OCI-M1 (cell line): ENCODE data around the gene PHF12.
"Not testable (repeated sequence)": the region's sequence is repeated elsewhere in the genome, so short reads cannot be mapped to it uniquely, and the experiment has no call there.

Source experiments
- DNase-seq: peaks from one replicate; lab custom pipeline; 2025; lab: John Stamatoyannopoulos, UW

Gene PHF12

GRCh38 chr17:28929787-28930186, 21.5 kb downstream of the PHF12 start:
- no peak for DNase-seq

DNA sequence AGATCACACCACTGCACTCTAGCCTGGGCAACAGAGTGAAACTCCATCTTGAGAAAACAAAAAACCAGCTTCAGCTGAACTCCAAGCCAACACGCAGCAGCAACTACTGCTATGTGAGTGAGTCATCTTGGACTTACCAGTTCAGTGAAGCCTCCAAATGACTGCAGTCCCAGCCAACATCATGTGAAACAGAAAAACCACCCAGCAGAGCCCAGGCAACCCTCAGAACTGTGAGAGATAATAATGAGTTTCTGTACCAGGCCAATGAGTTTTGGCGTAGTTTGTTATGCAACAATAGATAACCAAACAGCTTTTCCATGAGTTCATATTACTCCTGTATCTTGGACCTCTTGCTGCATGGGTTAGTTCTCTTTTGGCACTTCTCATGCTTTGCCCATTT, 23.3 kb downstream of the PHF12 start:
- peak; percentile 33 for DNase-seq

DNA sequence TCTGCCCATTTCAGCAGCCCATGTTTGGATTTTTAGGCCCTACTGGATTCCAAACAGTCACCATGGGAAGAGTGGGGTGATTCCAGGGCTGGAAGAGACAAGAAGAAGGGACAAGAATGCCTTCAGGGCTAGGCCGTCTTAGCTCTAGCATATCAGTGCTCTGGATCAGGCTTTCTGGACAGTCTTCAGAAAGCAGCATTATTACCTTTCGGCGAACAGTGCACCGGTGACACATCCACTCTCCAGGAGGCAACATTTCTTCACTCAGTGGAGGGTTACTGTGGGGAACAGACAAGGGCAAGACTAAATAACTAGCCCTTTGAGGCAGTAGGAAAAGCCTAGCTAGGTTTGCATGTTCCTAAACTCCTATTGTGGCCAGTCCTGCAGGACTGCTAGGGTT, 24.5 kb downstream of the PHF12 start:
- DNase-seq = no peak

- no peak for DNase-seq
Measured at GRCh38 chr17:28926366-28926765, 25.0 kb downstream of the PHF12 start.

DNA sequence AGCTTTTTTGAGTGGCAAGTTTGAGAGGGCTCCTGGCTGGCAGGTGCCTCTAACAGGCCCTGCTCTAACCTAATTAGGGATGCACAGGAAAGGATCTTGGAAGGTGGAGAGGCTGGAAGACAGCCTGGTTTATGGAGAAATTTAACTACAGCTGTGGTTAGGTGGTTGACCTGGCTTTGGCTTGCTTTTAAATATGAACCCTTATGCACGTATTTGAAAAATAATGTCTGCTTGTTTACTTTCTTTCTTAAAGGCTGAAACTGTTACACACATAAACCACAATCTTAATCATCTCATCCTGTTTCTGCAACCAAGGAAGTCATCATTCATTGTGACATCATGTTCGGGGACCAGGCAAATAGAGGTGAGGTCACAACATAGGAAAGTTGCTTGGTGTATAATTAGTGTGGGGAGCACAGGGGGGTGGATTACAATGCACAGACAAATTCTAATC, 25.4 kb downstream of the PHF12 start:
- peak; percentile 64 for DNase-seq

GRCh38 chr17:28920201-28920600, 31.1 kb downstream of the PHF12 start:
- DNase-seq = no peak

- DNase-seq = no peak
Measured at GRCh38 chr17:28918295-28918694, 33.0 kb downstream of the PHF12 start.

DNA sequence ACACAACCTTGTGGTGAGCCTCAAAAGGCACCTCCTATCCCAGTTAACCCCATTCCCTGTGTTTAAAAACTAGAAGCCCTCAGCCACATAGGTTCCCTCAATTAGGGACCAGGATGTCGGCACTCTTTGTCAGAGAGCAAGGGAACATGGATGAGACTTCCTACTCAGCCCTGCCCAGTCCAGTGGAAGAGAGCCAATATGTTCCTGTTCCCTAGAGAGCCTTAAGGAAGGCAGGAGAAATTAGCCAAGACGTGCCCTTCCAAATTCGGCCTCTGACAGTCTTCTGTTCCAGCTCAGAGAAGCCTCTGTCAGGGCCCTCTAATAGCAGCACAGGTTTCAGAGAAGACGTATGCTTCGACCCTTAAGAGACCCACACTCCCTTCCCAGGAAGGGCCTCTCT, 33.9 kb downstream of the PHF12 start:
- DNase-seq = no peak

GRCh38 chr17:28917029-28917428, 34.3 kb downstream of the PHF12 start:
- no peak for DNase-seq

DNA sequence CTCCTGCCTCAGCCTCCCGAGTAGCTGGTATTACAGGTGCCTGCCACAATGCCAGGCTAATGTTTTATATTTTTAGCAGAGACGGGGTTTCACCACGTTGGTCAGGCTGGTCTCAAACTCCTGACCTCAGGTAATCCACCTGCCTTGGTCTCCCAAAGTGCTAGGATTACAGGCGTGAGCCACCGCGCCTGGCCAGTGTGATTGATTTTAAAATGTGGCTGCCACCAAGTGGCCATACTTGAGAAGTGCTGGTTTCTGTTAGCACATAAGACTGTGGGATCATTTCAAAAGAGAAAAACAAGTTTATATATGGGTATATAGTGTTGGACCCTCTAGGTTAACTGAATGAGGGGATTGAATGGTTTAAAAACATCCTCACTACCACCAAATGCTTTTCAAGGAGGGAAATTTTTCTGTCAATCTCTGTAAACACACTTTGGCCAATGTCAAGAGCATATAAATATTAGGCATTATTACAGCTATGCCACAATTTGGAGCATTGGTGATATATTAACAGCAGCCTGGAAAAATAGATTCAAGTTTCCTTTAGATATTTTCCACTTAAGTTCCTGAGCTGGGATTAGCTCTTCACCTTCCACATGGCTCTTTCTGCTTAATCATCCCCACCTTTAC, 34.9 kb downstream of the PHF12 start:
- peak; percentile 69 for DNase-seq

- no peak for DNase-seq
Measured at GRCh38 chr17:28912938-28913333, 38.4 kb downstream of the PHF12 start.

GRCh38 chr17:28912281-28912937, 38.9 kb downstream of the PHF12 start:
- peak; percentile 92 for DNase-seq

DNA sequence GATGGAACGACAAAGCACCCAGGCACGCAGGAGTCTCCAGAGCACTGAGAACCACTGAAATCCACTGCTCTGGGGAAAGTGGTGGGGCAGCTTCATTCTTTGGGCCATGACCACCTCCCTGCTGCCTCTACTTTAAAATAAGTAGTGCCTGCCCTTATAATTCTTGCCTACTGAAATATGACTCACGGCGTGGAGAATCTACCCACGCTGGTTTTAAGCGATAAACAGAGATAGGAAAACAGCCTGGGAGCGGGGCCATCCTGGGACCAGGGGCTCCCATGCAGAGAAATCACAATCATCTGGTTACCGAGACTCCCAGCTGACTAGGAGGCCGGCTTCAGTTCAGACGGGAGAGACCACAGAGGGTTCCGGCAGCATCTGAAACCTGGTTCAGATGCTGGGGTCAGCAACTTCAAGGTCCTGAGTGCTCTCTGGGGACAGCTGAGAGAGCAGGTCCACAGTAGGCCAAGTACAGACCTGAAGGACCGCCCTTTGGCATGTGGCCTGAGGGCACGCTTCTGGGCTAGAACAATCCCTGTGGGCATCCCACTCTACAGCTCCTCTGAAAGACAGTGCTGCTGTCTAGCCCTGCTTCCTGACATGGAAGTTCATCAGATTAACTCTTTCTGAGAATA, 39.8 kb downstream of the PHF12 start:
- DNase-seq = no peak

- no peak for DNase-seq
Measured at GRCh38 chr17:28910534-28910933, 40.8 kb downstream of the PHF12 start.

- DNase-seq = no peak
Measured at GRCh38 chr17:28908640-28909167, 42.6 kb downstream of the PHF12 start.

GRCh38 chr17:28907709-28908475, 43.4 kb downstream of the PHF12 start:
- peak; percentile 83 for DNase-seq

DNA sequence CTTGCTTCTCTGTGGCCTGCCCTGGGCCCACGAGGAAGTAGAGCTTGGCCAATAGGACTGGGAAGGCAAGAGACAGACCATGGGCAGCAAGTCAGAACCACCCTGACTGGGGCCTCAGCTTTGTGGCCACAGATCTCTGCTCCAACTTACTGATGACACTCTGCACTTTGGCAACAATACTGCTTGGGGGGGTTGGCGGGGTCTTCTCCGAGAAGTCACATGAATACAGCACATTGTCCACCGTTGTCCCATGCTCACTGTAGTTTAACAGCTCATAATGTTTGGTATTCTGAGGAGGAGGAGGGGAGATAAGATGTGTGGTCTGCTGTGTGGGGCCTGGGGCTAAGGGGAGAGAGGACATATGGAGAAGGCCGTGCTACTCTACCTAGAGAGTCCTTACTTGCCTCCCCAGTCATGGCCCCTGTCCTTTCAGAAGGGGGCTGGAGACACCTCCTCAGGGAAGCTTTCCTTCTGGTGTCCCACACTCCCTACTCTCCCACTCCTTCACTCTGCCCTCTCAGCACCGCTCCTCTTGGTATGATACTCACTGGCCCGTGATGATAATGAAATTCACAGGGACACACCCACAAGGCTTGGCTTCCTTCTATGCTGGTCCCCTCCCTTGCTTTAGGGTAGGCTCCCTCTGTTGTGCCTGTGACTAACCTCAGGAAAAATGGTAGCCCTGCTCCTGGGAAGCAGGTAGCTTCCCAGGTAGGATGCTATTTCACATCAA, 44.4 kb downstream of the PHF12 start:
- peak; percentile 94 for DNase-seq

GRCh38 chr17:28906276-28906675, 45.0 kb downstream of the PHF12 start:
- no peak for DNase-seq

- DNase-seq = peak; percentile 42
Measured at GRCh38 chr17:28904800-28905199, 46.5 kb downstream of the PHF12 start.

DNA sequence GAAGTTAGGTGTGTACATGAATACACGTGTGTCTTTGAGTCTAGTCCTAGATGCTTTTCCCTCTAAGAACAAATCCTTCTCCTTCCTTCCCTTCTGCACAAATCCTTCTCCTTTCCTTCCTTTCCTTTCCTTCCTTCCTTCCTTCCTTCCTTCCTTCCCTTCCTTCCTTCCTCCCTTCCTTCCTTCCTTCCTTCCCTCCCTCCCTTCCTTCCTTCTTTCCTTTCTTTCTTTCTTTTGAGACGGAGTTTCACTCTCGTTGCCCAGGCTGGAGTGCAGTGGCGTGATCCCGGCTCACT, 47.8 kb downstream of the PHF12 start:
- not testable (repeated sequence) for DNase-seq

DNA sequence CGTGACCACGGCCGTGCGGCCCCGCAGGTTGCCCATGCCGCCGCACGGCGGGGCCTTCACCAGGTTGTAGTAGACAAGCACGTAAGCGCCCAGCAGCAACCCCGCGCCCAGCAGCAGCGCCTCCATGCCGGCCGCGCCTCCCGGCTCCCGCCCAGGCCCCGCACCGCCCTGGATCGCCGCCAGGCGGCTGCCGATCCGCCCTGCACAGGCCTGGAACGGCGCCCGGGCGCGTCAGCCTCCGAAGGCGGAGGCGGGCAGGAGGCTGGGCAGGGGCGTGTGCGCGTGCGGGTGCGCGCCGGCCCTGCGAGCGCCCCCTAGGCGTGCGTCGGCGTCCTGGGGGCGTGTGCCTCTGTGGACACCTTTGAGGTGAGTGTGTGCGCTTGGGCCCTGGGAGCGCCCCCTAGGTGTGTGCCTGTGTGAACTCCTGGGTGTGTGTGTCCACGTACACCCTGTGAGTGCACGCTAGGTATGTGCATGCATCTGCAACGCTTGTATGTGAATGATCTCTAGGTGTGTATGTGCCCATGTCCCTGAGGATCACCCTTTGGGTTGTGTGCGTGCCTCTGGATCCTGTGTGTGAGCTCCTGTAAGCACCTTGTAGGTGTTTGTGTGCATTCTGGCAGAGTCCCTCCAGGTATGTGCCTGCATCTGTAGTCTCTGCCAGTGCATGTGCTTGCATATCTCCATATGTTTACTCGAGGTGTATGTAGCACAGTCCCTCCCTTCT, 48.3 kb downstream of the PHF12 start, which contains the start of gene DHRS13:
Gene DHRS13, minus strand, starts transcription at position 261 of the 727 bp plus-strand sequence. Its CDS starts 135 bp downstream, at position 126.
- DNase-seq = peak; percentile 99
